ENCODE results near the gene PALS1. TPM values are rescaled to one million over a fixed set of nuclear protein-coding genes. Genes with fewer than 3 reads are reported as not detected.
"Not testable (repeated sequence)": the region's sequence is repeated elsewhere in the genome, so short reads cannot be mapped to it uniquely, and the experiment has no call there.

Gene PALS1
- polyA plus RNA-seq, 2 donors: 6.9 to 9.0 TPM

DNA sequence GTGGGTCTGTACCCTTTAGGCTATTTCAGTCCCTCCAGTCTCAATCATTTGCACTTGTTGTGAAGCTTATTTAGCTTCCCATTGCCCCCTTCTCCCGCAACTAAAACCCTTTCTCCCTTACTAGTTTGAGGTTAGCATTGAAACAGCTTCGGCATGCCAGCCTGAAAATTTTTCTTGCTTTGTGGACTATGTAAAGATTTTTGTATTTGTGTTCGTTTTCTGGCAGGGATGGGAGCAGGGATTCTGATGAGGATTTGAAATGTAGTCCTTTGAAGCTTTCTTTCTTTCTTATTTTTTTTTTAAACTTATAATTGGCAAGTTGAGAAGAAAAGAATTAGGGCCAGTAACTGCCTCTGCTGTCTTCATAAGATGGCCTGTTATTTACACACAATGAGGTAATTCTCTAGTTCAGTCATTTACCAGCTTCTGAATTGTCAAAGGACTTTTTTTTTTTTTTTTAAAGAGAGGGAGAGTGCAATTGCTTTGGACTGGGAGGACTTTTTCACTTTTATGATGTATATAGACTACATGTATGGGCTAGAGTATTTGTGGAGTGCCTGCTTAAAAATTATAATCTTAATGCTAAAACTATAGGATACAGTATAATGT, 29.0 kb downstream of the PALS1 start:
- no peaks in the 10 kb centered on the region for H3K4me1 ChIP-seq (ENCODE audit: control insufficient read depth in 2 of 2, insufficient read depth in 2 of 2, low read length in 1 of 2)
- H3K36me3 ChIP-seq (ENCODE audit: control insufficient read depth in 2 of 2, insufficient read depth in 2 of 2, low read length in 1 of 2): no peaks in the 10 kb centered on the region
- no peaks in the 10 kb centered on the region for H3K9me3 ChIP-seq (ENCODE audit: control insufficient read depth in 2 of 2, insufficient read depth in 1 of 2, low read depth in 1 of 2, low read length in 1 of 2)
- no peak overlapping the region for H3K27ac ChIP-seq (ENCODE audit: low read depth in 2 of 2, low read length in 1 of 2)
- H3K27me3 ChIP-seq (ENCODE audit: control insufficient read depth in 1 of 2, insufficient read depth in 2 of 2, low read length in 2 of 2): no peaks in the 10 kb centered on the region
- no peak overlapping the region for H3K4me3 ChIP-seq (ENCODE audit: low read depth in 1 of 2, low read length in 2 of 2)
- WGBS, 2 donors: 56 to 64% methylated on average over 3 of the region's 3 CpGs

DNA sequence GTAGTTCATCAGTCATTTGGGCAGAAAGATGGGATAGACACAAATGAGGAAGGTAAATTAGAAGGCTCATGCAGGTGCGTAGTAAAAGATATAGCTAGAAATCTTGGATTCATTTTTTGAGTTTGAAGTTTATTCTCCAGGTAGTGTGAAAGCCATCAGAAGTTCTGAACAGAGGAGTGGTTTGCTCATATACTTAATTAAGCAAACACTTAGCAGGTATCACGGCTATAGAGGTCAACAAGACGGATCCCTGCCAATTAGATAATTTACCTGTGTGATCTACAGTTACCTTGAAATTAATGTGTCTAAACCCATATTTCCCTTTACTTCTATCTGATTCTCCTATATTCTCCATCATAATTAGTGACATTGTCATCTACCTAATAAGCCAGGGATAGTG, 29.7 kb downstream of the PALS1 start:
- WGBS, 2 donors: 94 to 95% methylated on average over 3 of the region's 3 CpGs
- H3K9me3 ChIP-seq (ENCODE audit: control insufficient read depth in 2 of 2, insufficient read depth in 1 of 2, low read depth in 1 of 2, low read length in 1 of 2): no peaks in the 10 kb centered on the region
- H3K27me3 ChIP-seq (ENCODE audit: control insufficient read depth in 1 of 2, insufficient read depth in 2 of 2, low read length in 2 of 2): no peaks in the 10 kb centered on the region
- H3K27ac ChIP-seq (ENCODE audit: low read depth in 2 of 2, low read length in 1 of 2): no peak overlapping the region
- no peaks in the 10 kb centered on the region for H3K36me3 ChIP-seq (ENCODE audit: control insufficient read depth in 2 of 2, insufficient read depth in 2 of 2, low read length in 1 of 2)
- no peak overlapping the region for H3K4me3 ChIP-seq (ENCODE audit: low read depth in 1 of 2, low read length in 2 of 2)
- H3K4me1 ChIP-seq (ENCODE audit: control insufficient read depth in 2 of 2, insufficient read depth in 2 of 2, low read length in 1 of 2): no peaks in the 10 kb centered on the region

DNA sequence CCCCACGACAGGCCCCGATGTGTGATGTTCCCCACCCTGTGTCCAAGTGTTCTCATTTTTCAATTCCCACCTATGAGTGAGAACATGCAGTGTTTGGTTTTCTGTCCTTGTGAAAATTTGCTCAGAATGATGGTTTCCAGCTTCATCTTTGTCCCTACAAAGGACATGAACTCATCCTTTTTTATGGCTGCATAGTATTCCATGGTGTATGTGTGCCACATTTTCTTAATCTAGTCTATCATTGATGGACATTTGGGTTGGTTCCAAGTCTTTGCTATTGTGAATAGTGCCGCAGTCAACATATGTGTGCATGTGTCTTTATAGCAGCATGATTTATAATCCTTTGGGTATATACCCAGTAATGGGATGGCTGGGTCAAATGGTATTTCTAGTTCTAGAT, 32.0 kb downstream of the PALS1 start:
- WGBS, 2 donors: 96 to 97% methylated on average over 3 of the region's 3 CpGs
- H3K9me3 ChIP-seq (ENCODE audit: control insufficient read depth in 2 of 2, insufficient read depth in 1 of 2, low read depth in 1 of 2, low read length in 1 of 2); H3K4me1 ChIP-seq (ENCODE audit: control insufficient read depth in 2 of 2, insufficient read depth in 2 of 2, low read length in 1 of 2); H3K27me3 ChIP-seq (ENCODE audit: control insufficient read depth in 1 of 2, insufficient read depth in 2 of 2, low read length in 2 of 2); H3K27ac ChIP-seq (ENCODE audit: low read depth in 2 of 2, low read length in 1 of 2); H3K4me3 ChIP-seq (ENCODE audit: low read depth in 1 of 2, low read length in 2 of 2); H3K36me3 ChIP-seq (ENCODE audit: control insufficient read depth in 2 of 2, insufficient read depth in 2 of 2, low read length in 1 of 2): not testable (repeated sequence)

DNA sequence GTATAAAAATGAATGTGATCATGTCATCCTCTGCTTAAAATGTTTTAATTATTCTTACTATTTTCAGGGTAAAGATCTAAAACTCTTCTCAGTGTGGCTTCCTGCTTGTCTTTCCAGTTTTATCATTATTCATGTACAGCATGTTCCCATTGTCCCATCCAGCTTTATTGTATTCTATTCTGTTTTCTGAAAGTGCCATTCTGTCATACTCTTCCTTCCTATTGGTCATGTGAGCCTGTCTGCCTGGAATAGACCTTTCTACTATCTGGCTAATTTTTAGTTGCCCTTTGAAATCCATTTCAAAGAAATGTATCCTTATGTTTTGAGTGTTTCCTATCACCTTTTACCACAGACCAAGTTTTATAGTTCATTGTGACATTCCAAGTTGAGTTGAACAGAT, 34.9 kb downstream of the PALS1 start:
- H3K27ac ChIP-seq (ENCODE audit: low read depth in 2 of 2, low read length in 1 of 2): no peak overlapping the region
- H3K4me3 ChIP-seq (ENCODE audit: low read depth in 1 of 2, low read length in 2 of 2): no peak overlapping the region
- H3K27me3 ChIP-seq (ENCODE audit: control insufficient read depth in 1 of 2, insufficient read depth in 2 of 2, low read length in 2 of 2): no peaks in the 10 kb centered on the region
- no peaks in the 10 kb centered on the region for H3K4me1 ChIP-seq (ENCODE audit: control insufficient read depth in 2 of 2, insufficient read depth in 2 of 2, low read length in 1 of 2)
- peaks cover 0 to 2% of the 10 kb centered on the region in 2 donors for H3K36me3 ChIP-seq (ENCODE audit: control insufficient read depth in 2 of 2, insufficient read depth in 2 of 2, low read length in 1 of 2)
- H3K9me3 ChIP-seq (ENCODE audit: control insufficient read depth in 2 of 2, insufficient read depth in 1 of 2, low read depth in 1 of 2, low read length in 1 of 2): no peaks in the 10 kb centered on the region

DNA sequence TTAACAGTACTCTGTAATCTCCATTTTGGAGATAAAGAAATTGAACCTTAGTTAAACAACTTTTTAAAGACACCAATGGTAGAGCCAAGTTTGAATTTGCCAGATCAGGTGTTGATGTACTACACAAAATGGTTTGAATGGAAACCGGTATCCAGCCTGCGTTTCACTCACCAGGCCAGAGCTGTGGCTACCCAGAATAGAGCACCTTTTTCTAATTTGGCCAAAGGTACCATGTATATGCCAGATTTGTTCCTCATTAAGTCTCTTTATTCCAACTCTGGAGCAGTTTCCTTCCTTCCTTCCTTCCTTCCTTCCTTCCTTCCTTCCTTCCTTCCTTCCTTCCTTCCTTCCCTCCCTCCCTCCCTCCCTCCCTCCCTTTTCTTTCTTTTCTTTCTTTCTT, 39.3 kb downstream of the PALS1 start:
- Histone ChIP-seq H3K9me3 (ENCODE audit: control insufficient read depth in 2 of 2, insufficient read depth in 1 of 2, low read depth in 1 of 2, low read length in 1 of 2) (no peaks in the 10 kb centered on the region), H3K27ac (ENCODE audit: low read depth in 2 of 2, low read length in 1 of 2) (no peak overlapping the region), H3K4me3 (ENCODE audit: low read depth in 1 of 2, low read length in 2 of 2) (no peak overlapping the region), H3K36me3 (ENCODE audit: control insufficient read depth in 2 of 2, insufficient read depth in 2 of 2, low read length in 1 of 2) (peaks cover 0 to 2% of the 10 kb centered on the region in 2 donors), H3K27me3 (ENCODE audit: control insufficient read depth in 1 of 2, insufficient read depth in 2 of 2, low read length in 2 of 2) (no peaks in the 10 kb centered on the region), H3K4me1 (ENCODE audit: control insufficient read depth in 2 of 2, insufficient read depth in 2 of 2, low read length in 1 of 2) (no peaks in the 10 kb centered on the region)
- WGBS, 2 donors: 97 to 98% methylated on average over 2 of the region's 2 CpGs

DNA sequence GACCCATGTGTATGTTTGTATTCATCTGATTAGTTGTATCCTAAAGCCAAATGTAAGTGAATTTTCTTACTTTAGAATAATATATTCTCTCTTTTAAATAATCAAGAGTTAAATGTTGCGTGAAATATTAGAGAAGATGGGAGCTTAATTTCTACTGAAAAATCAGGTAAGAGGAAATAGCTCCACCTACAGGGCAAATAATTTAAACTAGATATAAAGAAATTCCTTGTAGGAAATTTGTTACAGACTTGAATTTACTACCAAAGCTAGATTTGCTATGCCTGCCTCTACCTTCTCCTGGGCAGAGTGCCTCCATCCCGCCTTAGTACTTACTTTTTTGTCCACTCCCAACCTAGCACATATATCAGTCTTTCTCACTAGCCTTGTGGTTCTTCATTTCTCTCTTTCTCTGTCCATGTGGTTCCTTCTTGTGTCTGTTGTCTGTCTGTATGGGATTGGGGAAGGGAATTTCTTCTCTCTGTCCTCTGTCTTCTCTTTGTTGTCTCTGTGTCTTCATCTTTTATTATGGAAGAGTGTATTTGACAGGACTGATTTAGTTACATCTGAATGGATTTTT, 44.7 kb downstream of the PALS1 start:
- Histone ChIP-seq H3K9me3 (ENCODE audit: control insufficient read depth in 2 of 2, insufficient read depth in 1 of 2, low read depth in 1 of 2, low read length in 1 of 2) (no peaks in the 10 kb centered on the region), H3K4me3 (ENCODE audit: low read depth in 1 of 2, low read length in 2 of 2) (no peak overlapping the region), H3K27me3 (ENCODE audit: control insufficient read depth in 1 of 2, insufficient read depth in 2 of 2, low read length in 2 of 2) (no peaks in the 10 kb centered on the region), H3K4me1 (ENCODE audit: control insufficient read depth in 2 of 2, insufficient read depth in 2 of 2, low read length in 1 of 2) (no peaks in the 10 kb centered on the region), H3K36me3 (ENCODE audit: control insufficient read depth in 2 of 2, insufficient read depth in 2 of 2, low read length in 1 of 2) (no peaks in the 10 kb centered on the region), H3K27ac (ENCODE audit: low read depth in 2 of 2, low read length in 1 of 2) (no peak overlapping the region)
- 40 to 41% methylated on average over 2 of the region's 2 CpGs for WGBS, 2 donors

Other genes starting within 250 kb of the PALS1 start
- under 1 TPM; 0.04 to 0.24 TPM for gene GARIN2, start 52.0 kb upstream of the PALS1 start, polyA plus RNA-seq
- gene ATP6V1D, start 118.4 kb downstream of the PALS1 start, polyA plus RNA-seq: 100 to 1,000 TPM in 1 of 2 donors, 10 to 100 TPM in 1; 74.5 to 114 TPM
- 10 to 100 TPM; 20.4 to 95.9 TPM for gene EIF2S1, start 118.9 kb downstream of the PALS1 start, polyA plus RNA-seq
- 10 to 100 TPM; 16.5 to 19.0 TPM for gene PLEK2, start 170.7 kb downstream of the PALS1 start, polyA plus RNA-seq
- gene TMEM229B, start 247.3 kb downstream of the PALS1 start, polyA plus RNA-seq: under 1 TPM; 0.26 to 0.28 TPM

All from esophagus (tissue), 2 donors.